CD4-positive, alpha-beta T cell treated with Interleukin-2 at 100 ng/mL for 4 hours (primary cell): Measurements from ENCODE around the gene ACAP1.
"Not testable (repeated sequence)": the region's sequence is repeated elsewhere in the genome, so short reads cannot be mapped to it uniquely, and the experiment has no call there.

Source experiments
- DNase-seq: peaks from one replicate; pipeline ENCODE4 v3.0.0-alpha.2; 2020; ENCODE audit warnings: low spot score

ACAP1 gene

GRCh38 chr17:7355573-7355972, 19.2 kb downstream of the ACAP1 start:
- no peak for DNase-seq

- DNase-seq: peak; percentile 88
These were observed 19.8 kb downstream of the ACAP1 start for GRCh38 chr17:7356072-7356549.

- no peak for DNase-seq
These were observed 20.4 kb downstream of the ACAP1 start for GRCh38 chr17:7356756-7357155.

- no peak for DNase-seq
These were observed 21.1 kb downstream of the ACAP1 start for GRCh38 chr17:7357381-7357780.

GRCh38 chr17:7361906-7362305, 25.6 kb downstream of the ACAP1 start:
- no peak for DNase-seq

- no peak for DNase-seq
These were observed 27.0 kb downstream of the ACAP1 start for GRCh38 chr17:7363311-7363710.

- not testable (repeated sequence) for DNase-seq
These were observed 29.6 kb downstream of the ACAP1 start for GRCh38 chr17:7365963-7366362.

- DNase-seq: no peak
These were observed 30.8 kb downstream of the ACAP1 start for GRCh38 chr17:7367083-7367482.

- no peak for DNase-seq
These were observed 31.7 kb downstream of the ACAP1 start for GRCh38 chr17:7367918-7368598.

GRCh38 chr17:7368599-7368994, 32.3 kb downstream of the ACAP1 start:
- DNase-seq: not testable (repeated sequence)

GRCh38 chr17:7369825-7370224, 33.5 kb downstream of the ACAP1 start:
- DNase-seq: no peak

GRCh38 chr17:7370853-7371252, 34.5 kb downstream of the ACAP1 start:
- no peak for DNase-seq

GRCh38 chr17:7374353-7374752, 38.0 kb downstream of the ACAP1 start:
- DNase-seq: no peak

- no peak for DNase-seq
These were observed 42.8 kb downstream of the ACAP1 start for GRCh38 chr17:7379134-7379533.

- DNase-seq: no peak
These were observed 44.0 kb downstream of the ACAP1 start for GRCh38 chr17:7380321-7380720.

GRCh38 chr17:7380855-7381683, 44.7 kb downstream of the ACAP1 start, which contains the start of gene TNK1:
Gene TNK1 (plus strand): TSS chr17:7381089. CDS start chr17:7382927, 1,838 bp downstream.
- no peak for DNase-seq

- DNase-seq: no peak
These were observed 46.6 kb downstream of the ACAP1 start for GRCh38 chr17:7382901-7383300.

GRCh38 chr17:7383371-7383741, 47.0 kb downstream of the ACAP1 start:
- DNase-seq: no peak

GRCh38 chr17:7383742-7384488, 47.6 kb downstream of the ACAP1 start:
- peak; percentile 78 for DNase-seq

- no peak for DNase-seq
These were observed 48.3 kb downstream of the ACAP1 start for GRCh38 chr17:7384489-7385081.

- no peak for DNase-seq
These were observed 52.5 kb downstream of the ACAP1 start for GRCh38 chr17:7388856-7389255.
